MCF 10A (cell line): Measurements from ENCODE around the gene MTG2. TPM values are rescaled to one million over a fixed set of nuclear protein-coding genes. Genes with fewer than 3 reads are reported as not detected.

ENCODE experiments used
- BruUV-seq: library from RNA; stranded (reverse); fragments of 400-500 nt; replicated peaks from 2 replicates; lab custom pipeline; 2021; lab: Mats Ljungman, UMichigan
- CTCF ChIA-PET: fragments of 300-600 bp; sonication (Branson Sonifier 250); formaldehyde crosslinking; extraction: SDS; loops from one replicate; lab custom pipeline; 2021; ENCODE audit warnings: antibody characterized with exemption, inconsistent platforms; lab: Yijun Ruan, JAX
- POLR2A ChIA-PET: fragments of 300-600, 350-650 bp; sonication (Branson Sonifier 250); formaldehyde crosslinking; extraction: SDS; loops from one replicate; lab custom pipeline; 2020; ENCODE audit warnings: antibody characterized with exemption, inconsistent platforms; lab: Yijun Ruan, JAX
- DNase-seq: peaks from one replicate; pipeline ENCODE4 v3.0.0-alpha.2; 2018; ENCODE audit not compliant: unreplicated experiment
- H3K27ac Mint-ChIP-seq: one replicate; pipeline ENCODE4 v1.8.0; 2022; ENCODE audit warnings: mild to moderate bottlenecking, low read depth, mixed read lengths; ENCODE audit not compliant: unreplicated experiment
- H3K27me3 Mint-ChIP-seq: one replicate; pipeline ENCODE4 v1.8.0; 2022; ENCODE audit warnings: mixed read lengths; ENCODE audit not compliant: insufficient read depth, unreplicated experiment
- H3K36me3 Mint-ChIP-seq: one replicate; pipeline ENCODE4 v1.8.0; 2022; ENCODE audit warnings: mild to moderate bottlenecking, moderate library complexity, mixed read lengths; ENCODE audit not compliant: insufficient read depth, unreplicated experiment
- H3K4me1 Mint-ChIP-seq: one replicate; pipeline ENCODE4 v1.8.0; 2022; ENCODE audit warnings: mixed read lengths; ENCODE audit not compliant: insufficient read depth, unreplicated experiment
- H3K4me3 Mint-ChIP-seq: one replicate; pipeline ENCODE4 v1.8.0; 2022; ENCODE audit warnings: mild to moderate bottlenecking, moderate library complexity, mixed read lengths; ENCODE audit not compliant: unreplicated experiment
- H3K9me3 Mint-ChIP-seq: one replicate; pipeline ENCODE4 v1.8.0; 2022; ENCODE audit warnings: mixed read lengths; ENCODE audit not compliant: unreplicated experiment
- CTCF ChIP-seq: fragments of 200-600 bp; IDR thresholded peaks from one replicate; pipeline ENCODE4 v1.8.0; 2022; ENCODE audit warnings: antibody characterized with exemption, mild to moderate bottlenecking; ENCODE audit not compliant: unreplicated experiment
- intact Hi-C: fragments of 100-400 bp; cut with micrococcal nuclease; formaldehyde crosslinking; loops from 2 replicates; pipeline ENCODE4 v1.14.1; 2022
- total RNA-seq: library from RNA; stranded (reverse); gene quantifications from 2 replicates; pipeline ENCODE4 v1.2.3, GENCODE V29; 2022

Gene MTG2
- total RNA-seq, 1 experiment from 2014 or later: 61.0 TPM

GRCh38 chr20:62137092-62137384 is 45.8 kb upstream of the MTG2 start:
- H3K36me3 Mint-ChIP-seq: peaks cover 99% of the 10 kb centered on the region
- intact Hi-C loops: no loop called here
- BruUV-seq: no TSS peak
- H3K27ac Mint-ChIP-seq: no peak overlapping the region
- H3K9me3 Mint-ChIP-seq: no peaks in the 10 kb centered on the region
- no peak for DNase-seq
- no peak for TF ChIP-seq CTCF
- peaks cover 23% of the 10 kb centered on the region for H3K4me1 Mint-ChIP-seq
- ChIA-PET POLR2A (interaction anchor here (1.3 to 6.1 kb wide), 3 partner anchors 13 to 126 kb away, joined by 6 to 72 read pairs (median 9); partner anchors contain the start of gene LSM14B), CTCF (interaction anchor here (1.1 to 6.0 kb wide), 3 partner anchors 10 to 126 kb away, joined by 8 to 62 read pairs (median 17); no protein-coding TSS in a partner anchor)
- no peaks in the 10 kb centered on the region for H3K27me3 Mint-ChIP-seq
- H3K4me3 Mint-ChIP-seq: no peak overlapping the region

GRCh38 chr20:62137478-62138203 is 45.2 kb upstream of the MTG2 start:
- no peak for DNase-seq
- POLR2A ChIA-PET: interaction anchor here (0.6 to 6.1 kb wide), 5 partner anchors 13 to 183 kb away, joined by 3 to 72 read pairs (median 3); partner anchors contain the start of gene LSM14B
- peaks cover 18% of the 10 kb centered on the region for H3K4me1 Mint-ChIP-seq
- peaks cover 98% of the 10 kb centered on the region for H3K36me3 Mint-ChIP-seq
- TF ChIP-seq CTCF: no peak
- no TSS peak for BruUV-seq
- H3K4me3 Mint-ChIP-seq: no peak overlapping the region
- intact Hi-C loops: no loop called here
- no peak overlapping the region for H3K27ac Mint-ChIP-seq
- no peaks in the 10 kb centered on the region for H3K9me3 Mint-ChIP-seq
- no peaks in the 10 kb centered on the region for H3K27me3 Mint-ChIP-seq
- CTCF ChIA-PET: interaction anchor here (0.6 to 6.0 kb wide), 7 partner anchors 14 to 487 kb away, joined by 3 to 62 read pairs (median 3); no protein-coding TSS in a partner anchor

GRCh38 chr20:62138204-62138543 is 44.7 kb upstream of the MTG2 start:
- POLR2A ChIA-PET: interaction anchor here (0.6 to 6.1 kb wide), 5 partner anchors 14 to 184 kb away, joined by 3 to 72 read pairs (median 3); partner anchors contain the start of gene LSM14B
- H3K27ac Mint-ChIP-seq: no peak overlapping the region
- DNase-seq: no peak
- no peaks in the 10 kb centered on the region for H3K27me3 Mint-ChIP-seq
- no peaks in the 10 kb centered on the region for H3K9me3 Mint-ChIP-seq
- peaks cover 92% of the 10 kb centered on the region for H3K36me3 Mint-ChIP-seq
- TF ChIP-seq CTCF: no peak
- H3K4me3 Mint-ChIP-seq: no peak overlapping the region
- BruUV-seq: no TSS peak
- CTCF ChIA-PET: interaction anchor here (0.6 to 6.0 kb wide), 8 partner anchors 14 to 486 kb away, joined by 3 to 62 read pairs (median 3); no protein-coding TSS in a partner anchor
- peaks cover 17% of the 10 kb centered on the region for H3K4me1 Mint-ChIP-seq
- intact Hi-C loops: no loop called here

- peaks cover 17% of the 10 kb centered on the region for H3K4me1 Mint-ChIP-seq
- no peaks in the 10 kb centered on the region for H3K27me3 Mint-ChIP-seq
- no peak overlapping the region for H3K4me3 Mint-ChIP-seq
- intact Hi-C loops: no loop called here
- DNase-seq: no peak
- BruUV-seq: no TSS peak
- TF ChIP-seq CTCF: no peak
- no peak overlapping the region for H3K27ac Mint-ChIP-seq
- H3K36me3 Mint-ChIP-seq: peaks cover 85% of the 10 kb centered on the region
- no peaks in the 10 kb centered on the region for H3K9me3 Mint-ChIP-seq
- ChIA-PET POLR2A (interaction anchor here (0.7 to 6.1 kb wide), 3 partner anchors 15 to 122 kb away, joined by 3 to 72 read pairs (median 8); partner anchors contain the start of genes LSM14B and TAF4), CTCF (interaction anchor here (0.7 to 6.0 kb wide), 3 partner anchors 98 to 128 kb away, joined by 3 to 62 read pairs (median 3); no protein-coding TSS in a partner anchor)
These were observed 43.9 kb upstream of the MTG2 start for GRCh38 chr20:62138912-62139311.
